HFFc6 (cell line): Measurements from ENCODE around the gene TDO2. TPM values are rescaled to one million over a fixed set of nuclear protein-coding genes. Genes with fewer than 3 reads are reported as not detected.
A peak's percentile ranks its signal among the peaks of the same experiment; 100 is the strongest.

Experiments used
- DNase-seq: peaks from one replicate; pipeline ENCODE4 v3.0.0-alpha.2; 2018
- H3K27ac Mint-ChIP-seq: 2 replicates; pipeline ENCODE4 v1.8.0; 2020; ENCODE audit warnings: mild to moderate bottlenecking, mixed read lengths
- H3K27me3 Mint-ChIP-seq: 2 replicates; pipeline ENCODE4 v1.8.0; 2021; ENCODE audit warnings: mild to moderate bottlenecking, moderate library complexity, mixed read lengths; ENCODE audit not compliant: insufficient read depth
- H3K36me3 Mint-ChIP-seq: 2 replicates; pipeline ENCODE4 v1.8.0; 2021; ENCODE audit warnings: low read depth, mixed read lengths
- H3K4me1 Mint-ChIP-seq: 2 replicates; pipeline ENCODE4 v1.8.0; 2020; ENCODE audit warnings: low read depth, mixed read lengths
- H3K4me3 Mint-ChIP-seq: 2 replicates; pipeline ENCODE4 v1.8.0; 2020; ENCODE audit warnings: mild to moderate bottlenecking, moderate library complexity, mixed read lengths
- H3K9me3 Mint-ChIP-seq: 2 replicates; pipeline ENCODE4 v1.8.0; 2020; ENCODE audit warnings: mild to moderate bottlenecking, mixed read lengths
- CTCF ChIP-seq: fragments of 200-600 bp; sonication (generic); IDR thresholded peaks from 2 replicates; pipeline ENCODE4 v1.5.0; 2021; ENCODE audit warnings: antibody characterized with exemption, mild to moderate bottlenecking
- total RNA-seq, 6 experiments: library from RNA; stranded (reverse); fragmentation: NEBNext Ultra II Directional; extraction: Animal tissue kit (Norgen Biotek cat#: 25700); gene quantifications; 2 replicates in 1 of 6; 3 replicates in 5 of 6; pipeline ENCODE4 v1.2.3, GENCODE V29; 2021

TDO2 gene
- total RNA-seq, 6 experiments from 2014 or later: 0.33 TPM; not detected in 5

GRCh38 chr4:155906554-155907247 lies 3.2 kb downstream of the TDO2 start:
- peak overlapping the region; percentile 58; the same call in 1 of the 2 replicates for H3K27ac Mint-ChIP-seq
- peaks cover 8% of the 10 kb centered on the region; the same call in 1 of the 2 replicates for H3K4me1 Mint-ChIP-seq
- H3K9me3 Mint-ChIP-seq: no peaks in the 10 kb centered on the region

GRCh38 chr4:155907556-155907955 lies 4.1 kb downstream of the TDO2 start:
- peaks cover 8% of the 10 kb centered on the region; the same call in 1 of the 2 replicates for H3K4me1 Mint-ChIP-seq
- peak overlapping the region; percentile 52; the same call in 1 of the 2 replicates for H3K27ac Mint-ChIP-seq
- H3K4me3 Mint-ChIP-seq: no peak overlapping the region
- H3K9me3 Mint-ChIP-seq: no peaks in the 10 kb centered on the region
- no peaks in the 10 kb centered on the region for H3K27me3 Mint-ChIP-seq
- TF ChIP-seq CTCF: no peak
- no peak for DNase-seq
- H3K36me3 Mint-ChIP-seq: no peaks in the 10 kb centered on the region

More at GRCh38 chr4:155906554-155907247, 3.2 kb downstream of the TDO2 start:
- TF ChIP-seq CTCF: no peak
- Mint-ChIP-seq H3K36me3 (no peaks in the 10 kb centered on the region), H3K4me3 (no peak overlapping the region), H3K27me3 (no peaks in the 10 kb centered on the region)
- peak; percentile 86 for DNase-seq

- no peaks in the 10 kb centered on the region for H3K9me3 Mint-ChIP-seq
- TF ChIP-seq CTCF: no peak
- no peaks in the 10 kb centered on the region for H3K27me3 Mint-ChIP-seq
- H3K27ac Mint-ChIP-seq: no peak overlapping the region
- no peak for DNase-seq
- peaks cover 8% of the 10 kb centered on the region; the same call in 1 of the 2 replicates for H3K4me1 Mint-ChIP-seq
- no peak overlapping the region for H3K4me3 Mint-ChIP-seq
- no peaks in the 10 kb centered on the region for H3K36me3 Mint-ChIP-seq
These were observed 5.0 kb downstream of the TDO2 start for GRCh38 chr4:155908187-155909139.

GRCh38 chr4:155909615-155910226 lies 6.2 kb downstream of the TDO2 start:
- TF ChIP-seq CTCF: no peak
- no peaks in the 10 kb centered on the region for H3K36me3 Mint-ChIP-seq
- no peak overlapping the region for H3K4me3 Mint-ChIP-seq
- DNase-seq: no peak
- H3K27ac Mint-ChIP-seq: no peak overlapping the region
- H3K9me3 Mint-ChIP-seq: no peaks in the 10 kb centered on the region
- no peaks in the 10 kb centered on the region for H3K27me3 Mint-ChIP-seq
- H3K4me1 Mint-ChIP-seq: peaks cover 8% of the 10 kb centered on the region; the same call in 1 of the 2 replicates

- no peaks in the 10 kb centered on the region for H3K27me3 Mint-ChIP-seq
- DNase-seq: no peak
- no peaks in the 10 kb centered on the region for H3K36me3 Mint-ChIP-seq
- no peak for TF ChIP-seq CTCF
- peaks cover 4% of the 10 kb centered on the region; the same call in 1 of the 2 replicates for H3K4me1 Mint-ChIP-seq
- H3K4me3 Mint-ChIP-seq: no peak overlapping the region
- no peak overlapping the region for H3K27ac Mint-ChIP-seq
- H3K9me3 Mint-ChIP-seq: no peaks in the 10 kb centered on the region
These were observed 8.4 kb downstream of the TDO2 start for GRCh38 chr4:155911905-155912304.
